Endothelial cell of umbilical vein (primary cell): Measurements from ENCODE around the gene ESYT3.

ENCODE experiments used
- CTCF ChIP-seq, 2 donors: IDR thresholded peaks; 1 replicate in 1 of 2; 2 replicates in 1 of 2; pipeline ENCODE4 v1.5.1; 2011; ENCODE audit warnings: low read length in 2 of 2, mild to moderate bottlenecking in 2 of 2, moderate library complexity in 2 of 2, control low read depth in 1 of 2, inconsistent platforms in 1 of 2, low read depth in 1 of 2; ENCODE audit not compliant: insufficient read depth in 1 of 2; ENCODE audit errors: extremely low read depth in 1 of 2
- EZH2 ChIP-seq: IDR thresholded peaks from 2 replicates; pipeline ENCODE4 v1.6.1; 2012; ENCODE audit warnings: borderline replicate concordance, low read depth, mild to moderate bottlenecking, moderate library complexity, low read length, inconsistent platforms; ENCODE audit not compliant: severe bottlenecking
- MAX ChIP-seq: IDR thresholded peaks from 2 replicates; pipeline ENCODE4 v1.6.1; 2011; ENCODE audit not compliant: insufficient read depth, insufficient read length
- POLR2A ChIP-seq: IDR thresholded peaks from 2 replicates; pipeline ENCODE4 v1.6.1; 2012; ENCODE audit warnings: low read depth, mild to moderate bottlenecking, control low read depth, low read length
- POLR2AphosphoS5 ChIP-seq: IDR thresholded peaks from 2 replicates; pipeline ENCODE4 v1.6.1; 2012; ENCODE audit warnings: low read depth, mild to moderate bottlenecking, control low read depth, low read length, moderate library complexity; ENCODE audit not compliant: insufficient read depth

GRCh38 chr3:138463724-138464490 lies 29.5 kb downstream of the ESYT3 start:
- TF ChIP-seq CTCF (IDR thresholded peaks at IDR 0.05; ENCODE audit: extremely low read depth in 1 of 2, insufficient read depth in 1 of 2, low read depth in 1 of 2, low read length in 2 of 2) (no peak), POLR2A (no peak), MAX (no peak), EZH2 (no peak), POLR2AphosphoS5 (no peak)
